ENCODE results near the gene ADAM23.

GRCh38 chr2:206619011-206619410 lies 175.7 kb downstream of the ADAM23 start:
- TF ChIP-seq EZH2 (IDR thresholded peaks at IDR 0.05) (no peak), POLR2AphosphoS5 (IDR thresholded peaks at IDR 0.05; ENCODE audit: borderline replicate concordance, low read depth, low read length) (no peak)

Measured in SK-N-MC (cell line).